IMR-90 (cell line): ENCODE measurements around the gene TRMT1. TPM values are rescaled to one million over a fixed set of nuclear protein-coding genes. Genes with fewer than 3 reads are reported as not detected.

Experiments used
- ATAC-seq: fragments of 200-7000 bp; cut with Tn5 transposase; 2 replicates; pipeline ENCODE4 v1.9.1; 2020; ENCODE audit warnings: low read depth, mild to moderate bottlenecking, moderate library complexity
- BruUV-seq: library from RNA; stranded (reverse); fragments of 400-500 nt; replicated peaks from 2 replicates; lab custom pipeline; 2021; lab: Mats Ljungman, UMichigan
- CTCF ChIA-PET: fragments of 300-600 bp; formaldehyde crosslinking; extraction: SDS; loops from one replicate; lab custom pipeline; 2021; ENCODE audit warnings: antibody characterized with exemption; lab: Yijun Ruan, JAX
- POLR2A ChIA-PET: fragments of 300-600 bp; sonication (Branson Sonifier 250); formaldehyde crosslinking; loops from one replicate; lab custom pipeline; 2022; ENCODE audit warnings: antibody characterized with exemption; ENCODE audit not compliant: unreplicated experiment; lab: Charles Lee
- DNase-seq: peaks from one replicate; pipeline ENCODE4 v3.0.0; 2013
- H2AFZ ChIP-seq: replicated peaks from 2 replicates; pipeline ENCODE3; 2013; ENCODE audit warnings: low read length, mild to moderate bottlenecking; ENCODE audit not compliant: poor library complexity
- H2AK5ac ChIP-seq: 2 replicates; pipeline ENCODE4 v1.6.1; 2013; ENCODE audit warnings: low read depth, low read length, inconsistent platforms
- H2AK9ac ChIP-seq: replicated peaks from 2 replicates; pipeline ENCODE3; 2013; ENCODE audit warnings: mild to moderate bottlenecking, low read depth, low read length, moderate library complexity; ENCODE audit not compliant: poor library complexity
- H2BK120ac ChIP-seq: 2 replicates; pipeline ENCODE4 v1.6.1; 2013; ENCODE audit warnings: low read depth, low read length, inconsistent platforms
- H2BK15ac ChIP-seq: 3 replicates; pipeline ENCODE4 v1.6.1; 2013; ENCODE audit warnings: low read depth, low read length, inconsistent platforms
- H2BK20ac ChIP-seq: 2 replicates; pipeline ENCODE4 v1.6.1; 2013; ENCODE audit warnings: low read depth, mild to moderate bottlenecking, inconsistent platforms, low read length, moderate library complexity
- H2BK5ac ChIP-seq: 2 replicates; pipeline ENCODE4 v1.6.1; 2013; ENCODE audit warnings: mild to moderate bottlenecking, low read depth, low read length, inconsistent platforms; ENCODE audit not compliant: poor library complexity, severe bottlenecking
- H3K14ac ChIP-seq: replicated peaks from 2 replicates; pipeline ENCODE4 v1.6.1; 2013; ENCODE audit warnings: low read depth, low read length, inconsistent platforms
- H3K18ac ChIP-seq: 2 replicates; pipeline ENCODE4 v1.6.1; 2013; ENCODE audit warnings: low read depth, low read length, control low read depth
- H3K23ac ChIP-seq: 2 replicates; pipeline ENCODE4 v1.6.1; 2013; ENCODE audit warnings: low read depth, low read length, inconsistent platforms
- H3K27ac ChIP-seq: 2 replicates; pipeline ENCODE4 v1.5.1; 2013; ENCODE audit warnings: mild to moderate bottlenecking, control low read depth, low read length; ENCODE audit not compliant: insufficient read depth
- H3K27me3 ChIP-seq: 2 replicates; pipeline ENCODE4 v1.6.1; 2013; ENCODE audit warnings: low read length; ENCODE audit not compliant: control insufficient read depth, insufficient read depth
- H3K36me3 ChIP-seq: 2 replicates; pipeline ENCODE4 v1.6.1; 2013; ENCODE audit warnings: low read length, mixed read lengths; ENCODE audit not compliant: control insufficient read depth, insufficient read depth
- H3K4ac ChIP-seq: 2 replicates; pipeline ENCODE4 v1.6.1; 2013; ENCODE audit warnings: low read depth, low read length, inconsistent platforms
- H3K4me1 ChIP-seq: 2 replicates; pipeline ENCODE4 v1.6.1; 2013; ENCODE audit warnings: low read length, mixed read lengths; ENCODE audit not compliant: control insufficient read depth, insufficient read depth
- H3K4me2 ChIP-seq: 2 replicates; pipeline ENCODE4 v1.6.1; 2013; ENCODE audit warnings: low read depth, mild to moderate bottlenecking, control low read depth, low read length, moderate library complexity
- H3K4me3 ChIP-seq: 2 replicates; pipeline ENCODE4 v1.5.1; 2013; ENCODE audit warnings: low read depth, mild to moderate bottlenecking, control low read depth, low read length, moderate library complexity; ENCODE audit not compliant: insufficient read depth
- H3K56ac ChIP-seq: 2 replicates; pipeline ENCODE4 v1.6.1; 2013; ENCODE audit warnings: low read length, inconsistent platforms; ENCODE audit not compliant: insufficient read depth; ENCODE audit errors: extremely low read depth
- H3K79me1 ChIP-seq, 2 experiments: 2 replicates each; pipeline ENCODE4 v1.6.1; 2013; ENCODE audit warnings: low read length in 2 of 2, inconsistent platforms in 1 of 2, low read depth in 1 of 2
- H3K9ac ChIP-seq: 2 replicates; pipeline ENCODE4 v1.6.1; 2013; ENCODE audit warnings: low read depth, low read length, control low read depth
- H3K9me1 ChIP-seq: 2 replicates; pipeline ENCODE4 v1.6.1; 2013; ENCODE audit warnings: low read length, inconsistent platforms; ENCODE audit not compliant: insufficient read depth
- H3K9me3 ChIP-seq: 2 replicates; pipeline ENCODE4 v1.6.1; 2013; ENCODE audit warnings: low read length; ENCODE audit not compliant: control insufficient read depth, insufficient read depth
- H4K20me1 ChIP-seq: 2 replicates; pipeline ENCODE4 v1.6.1; 2013; ENCODE audit warnings: low read length, inconsistent platforms; ENCODE audit not compliant: insufficient read depth
- H4K5ac ChIP-seq: 2 replicates; pipeline ENCODE4 v1.6.1; 2013; ENCODE audit warnings: mild to moderate bottlenecking, low read depth, low read length, control low read depth
- H4K8ac ChIP-seq, 2 experiments: 2 replicates each; pipeline ENCODE4 v1.6.1; 2013; ENCODE audit warnings: low read depth in 2 of 2, low read length in 2 of 2, control low read depth in 1 of 2, inconsistent platforms in 1 of 2
- H4K91ac ChIP-seq: 2 replicates; pipeline ENCODE4 v1.6.1; 2013; ENCODE audit warnings: low read depth, low read length, inconsistent platforms; ENCODE audit not compliant: insufficient read depth
- BHLHE40 ChIP-seq: fragments of 150-350 bp; IDR thresholded peaks from 2 replicates; pipeline ENCODE4 v1.6.1; 2016; ENCODE audit warnings: mild to moderate bottlenecking, low read depth, low read length
- CEBPB ChIP-seq: IDR thresholded peaks from 2 replicates; pipeline ENCODE4 v1.6.1; 2012; ENCODE audit warnings: low read depth, low read length, improper control_type of control experiment
- FOS ChIP-seq: fragments of 150-350 bp; IDR thresholded peaks from 2 replicates; pipeline ENCODE4 v1.6.1; 2016; ENCODE audit warnings: low read depth, low read length
- MAFK ChIP-seq: IDR thresholded peaks from 2 replicates; pipeline ENCODE4 v1.6.1; 2012; ENCODE audit warnings: low read depth, low read length, improper control_type of control experiment
- MAZ ChIP-seq: IDR thresholded peaks from 2 replicates; pipeline ENCODE4 v1.6.1; 2012; ENCODE audit warnings: low read depth, mild to moderate bottlenecking, low read length, improper control_type of control experiment, moderate library complexity, borderline replicate concordance
- POLR2A ChIP-seq: IDR thresholded peaks from 2 replicates; pipeline ENCODE4 v1.6.1; 2012; ENCODE audit warnings: mild to moderate bottlenecking, low read depth, low read length
- USF2 ChIP-seq: fragments of 150-350 bp; IDR thresholded peaks from 2 replicates; pipeline ENCODE4 v1.6.1; 2017; ENCODE audit warnings: mild to moderate bottlenecking, antibody characterized with exemption, low read length, low read depth
- WGBS, 2 experiments: methylation state at CpG; one replicate each; pipeline versions ENCODE4 v1.1.5 to v1.1.7; 2013; ENCODE audit warnings: missing lambda C conversion rate in 2 of 2; ENCODE audit not compliant: insufficient read length in 1 of 2; ENCODE audit errors: extremely low coverage in 2 of 2; 5-methylcytosine and 5-hydroxymethylcytosine counted together
- dilution Hi-C: fragments of 300-500 bp; cut with HindIII; formaldehyde crosslinking; loops from one replicate; pipeline ENCODE4 v1.14.3; 2018; ENCODE audit warnings: low sequenced_read_pairs; ENCODE audit not compliant: unreplicated experiment
- in situ Hi-C: fragments of 300-500 bp; cut with MboI; formaldehyde crosslinking; loops from 3 replicates; pipeline ENCODE4 v1.14.3; 2019; ENCODE audit warnings: low sequenced_read_pairs, inconsistent platforms, mixed read lengths
- intact Hi-C: fragments of 100-400 bp; cut with micrococcal nuclease; formaldehyde crosslinking; loops from 2 replicates; pipeline ENCODE4 v1.10.0; 2022
- polyA plus RNA-seq, 3 experiments: library from polyadenylated mRNA; depleted of rRNA; stranded (reverse); fragments of >200 nt; gene quantifications; 2 replicates each; pipeline ENCODE4 v1.2.3, GENCODE V29; 2012; ENCODE audit warnings: low replicate concordance in 1 of 3
- total RNA-seq: library from RNA; depleted of rRNA; stranded (reverse); fragments of >200 nt; gene quantifications from 2 replicates; pipeline ENCODE4 v1.2.3, GENCODE V29; 2012

The TRMT1 gene
- total and polyA plus RNA-seq, 2 of the 4 experiments (the other 2 are of a cell fraction): 28.3 to 56.0 TPM

GRCh38 chr19:13087295-13087694 is 29.2 kb downstream of the TRMT1 start:
- H3K27ac ChIP-seq: no peak overlapping the region
- H3K23ac ChIP-seq: no peak overlapping the region
- no peaks in the 10 kb centered on the region for H3K27me3 ChIP-seq
- dilution Hi-C loops (no loop called here), intact Hi-C loops (no loop called here), in situ Hi-C loops (no loop called here)
- no peaks in the 10 kb centered on the region for H3K9me1 ChIP-seq
- peak overlapping the region; percentile 45 for H2AK9ac ChIP-seq
- no peak for TF ChIP-seq USF2
- TF ChIP-seq FOS: no peak
- TF ChIP-seq CEBPB: no peak
- no peak for TF ChIP-seq POLR2A
- no peak for TF ChIP-seq MAZ
- no peak for TF ChIP-seq BHLHE40
- no peak for TF ChIP-seq MAFK
- H3K9ac ChIP-seq: no peak overlapping the region
- H3K4me3 ChIP-seq: no peak overlapping the region
- peaks cover 0 to 8% of the 10 kb centered on the region in 2 experiments; a peak in 1 of 4 replicates for H3K79me1 ChIP-seq
- ATAC-seq (no peak), DNase-seq (no peak)
- H2BK120ac ChIP-seq: no peak overlapping the region
- no peaks in the 10 kb centered on the region for H3K9me3 ChIP-seq
- no peak overlapping the region for H2BK5ac ChIP-seq
- H2BK15ac ChIP-seq: no peak overlapping the region
- no TSS peak for BruUV-seq
- no peak overlapping the region for H4K8ac ChIP-seq
- no peak overlapping the region for H3K4me2 ChIP-seq
- H3K56ac ChIP-seq: no peak overlapping the region
- no peak overlapping the region for H3K14ac ChIP-seq
- POLR2A ChIA-PET: no interaction called here
- no peak overlapping the region for H2BK20ac ChIP-seq
- WGBS, 2 experiments: 93% methylated on average over 3 of the region's 12 CpGs; no CpG with 5 or more reads in 1 of the 2 experiments
- H3K18ac ChIP-seq: no peak overlapping the region
- CTCF ChIA-PET: interaction anchor here (0.8 kb wide), 1 partner anchor 122 kb away, joined by 3 read pairs; no protein-coding TSS in a partner anchor
- peaks cover 12% of the 10 kb centered on the region; the same call in 1 of the 2 replicates for H3K4me1 ChIP-seq
- no peak overlapping the region for H4K91ac ChIP-seq
- H2AK5ac ChIP-seq: no peak overlapping the region
- H3K4ac ChIP-seq: no peak overlapping the region
- H2AFZ ChIP-seq: no peak overlapping the region
- no peak overlapping the region for H4K5ac ChIP-seq
- H4K20me1 ChIP-seq: 0 out of 2 replicates have a peak, but pooled peaks cover 3% of the 10 kb centered on the region
- peaks cover 50% of the 10 kb centered on the region for H3K36me3 ChIP-seq
